Sigmoid colon (tissue), 4 donors: ENCODE data around the gene SLC48A1.
A peak's percentile ranks its signal among the peaks of the same experiment; 100 is the strongest.

Source experiments
- EP300 ChIP-seq, 4 donors: sonication (generic); formaldehyde crosslinking; IDR thresholded peaks; one replicate each; pipeline ENCODE4 v1.6.1; 2017; ENCODE audit warnings: antibody characterized with exemption in 4 of 4
- POLR2A ChIP-seq, 2 donors: fragments of 450-650 bp; IDR thresholded peaks; one replicate each; pipeline ENCODE4 v1.6.1; 2016; ENCODE audit warnings: antibody characterized with exemption in 2 of 2, mild to moderate bottlenecking in 2 of 2, moderate library complexity in 2 of 2
- TF ChIP-seq, protein P1 (sequence below), 4 experiments: fragments of 450-650 bp in 3 of 4; fragments of 200-600 bp in 1 of 4; IDR thresholded peaks; one replicate each; pipeline ENCODE4 v1.5.1; 2016 to 2019; ENCODE audit warnings: antibody characterized with exemption in 4 of 4, mild to moderate bottlenecking in 3 of 4, moderate library complexity in 2 of 4

DNA sequence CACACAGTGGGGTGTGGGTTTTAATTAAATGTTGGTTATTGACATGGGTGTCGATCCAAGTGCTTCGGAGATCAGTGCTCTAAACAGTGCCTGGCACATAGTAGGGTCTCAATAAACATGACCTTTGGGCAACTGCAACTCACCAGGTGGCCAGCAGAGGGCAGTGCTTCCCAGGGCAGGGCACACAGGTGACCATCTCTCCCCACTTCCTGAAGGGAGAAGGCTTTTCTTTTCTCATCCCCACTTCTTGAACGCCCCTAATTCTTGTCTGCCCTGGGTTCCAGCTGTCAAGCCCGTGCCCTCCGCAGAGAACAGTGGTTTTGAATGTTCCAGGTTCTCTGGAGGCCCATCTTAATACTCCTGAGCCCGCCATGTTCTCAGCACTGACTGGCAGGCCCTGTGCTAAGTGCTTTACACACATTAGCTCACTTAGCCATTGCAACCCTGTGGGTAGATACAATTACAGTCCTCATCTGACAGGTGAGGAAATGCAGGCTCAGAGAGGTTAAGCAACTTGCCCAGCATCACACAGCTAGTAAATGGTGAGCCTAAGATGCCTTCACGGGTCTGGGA is 30.7 kb upstream of the SLC48A1 start:
- TF ChIP-seq, protein P1, sequence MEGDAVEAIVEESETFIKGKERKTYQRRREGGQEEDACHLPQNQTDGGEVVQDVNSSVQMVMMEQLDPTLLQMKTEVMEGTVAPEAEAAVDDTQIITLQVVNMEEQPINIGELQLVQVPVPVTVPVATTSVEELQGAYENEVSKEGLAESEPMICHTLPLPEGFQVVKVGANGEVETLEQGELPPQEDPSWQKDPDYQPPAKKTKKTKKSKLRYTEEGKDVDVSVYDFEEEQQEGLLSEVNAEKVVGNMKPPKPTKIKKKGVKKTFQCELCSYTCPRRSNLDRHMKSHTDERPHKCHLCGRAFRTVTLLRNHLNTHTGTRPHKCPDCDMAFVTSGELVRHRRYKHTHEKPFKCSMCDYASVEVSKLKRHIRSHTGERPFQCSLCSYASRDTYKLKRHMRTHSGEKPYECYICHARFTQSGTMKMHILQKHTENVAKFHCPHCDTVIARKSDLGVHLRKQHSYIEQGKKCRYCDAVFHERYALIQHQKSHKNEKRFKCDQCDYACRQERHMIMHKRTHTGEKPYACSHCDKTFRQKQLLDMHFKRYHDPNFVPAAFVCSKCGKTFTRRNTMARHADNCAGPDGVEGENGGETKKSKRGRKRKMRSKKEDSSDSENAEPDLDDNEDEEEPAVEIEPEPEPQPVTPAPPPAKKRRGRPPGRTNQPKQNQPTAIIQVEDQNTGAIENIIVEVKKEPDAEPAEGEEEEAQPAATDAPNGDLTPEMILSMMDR (IDR thresholded peaks at IDR 0.05): peak; percentile 91 to 98 (median 96)
- TF ChIP-seq POLR2A (IDR thresholded peaks at IDR 0.05) (no peak), EP300 (IDR thresholded peaks at IDR 0.05) (no peak)
